Panc1 (cell line): ENCODE data around the gene CREBRF.

Source experiments
- CTCF ChIP-seq: fragments of 450-650 bp; IDR thresholded peaks from 2 replicates; pipeline ENCODE4 v1.5.1; 2017; ENCODE audit warnings: mild to moderate bottlenecking
- POLR2AphosphoS5 ChIP-seq: IDR thresholded peaks from 2 replicates; pipeline ENCODE4 v1.6.1; 2012; ENCODE audit warnings: mild to moderate bottlenecking, low read depth, low read length, moderate library complexity

GRCh38 chr5:173099461-173099860, 43.3 kb downstream of the CREBRF start:
- TF ChIP-seq POLR2AphosphoS5, result no peak
- no peak for TF ChIP-seq CTCF
